COLO668 (cell line): ENCODE data around the gene KCNC3.
"Not testable (repeated sequence)": the region's sequence is repeated elsewhere in the genome, so short reads cannot be mapped to it uniquely, and the experiment has no call there.

Experiments
- DNase-seq: peaks from one replicate; lab custom pipeline; 2025; ENCODE audit not compliant: unreplicated experiment; lab: John Stamatoyannopoulos, UW

Gene KCNC3

GRCh38 chr19:50356691-50357177 is 27.6 kb upstream of the KCNC3 start:
- no peak for DNase-seq

DNA sequence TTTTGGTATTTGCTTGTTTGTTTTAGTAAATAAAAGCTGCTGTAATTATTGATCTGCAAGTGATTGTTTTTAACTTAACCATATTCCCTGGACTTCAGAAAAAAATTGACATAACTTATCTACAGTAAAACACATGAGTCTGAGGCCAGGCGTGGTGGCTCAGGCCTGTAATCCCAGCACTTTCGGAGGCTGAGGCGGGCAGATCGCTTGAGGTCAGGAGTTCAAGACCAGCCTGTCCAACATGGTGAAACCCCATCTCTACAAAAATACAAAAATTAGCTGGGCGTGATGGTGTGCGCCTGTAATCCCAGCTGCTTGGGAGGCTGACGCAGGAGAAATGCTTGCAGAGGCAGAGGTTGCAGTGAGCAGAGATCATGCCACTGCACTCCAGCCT is 24.3 kb upstream of the KCNC3 start:
- not testable (repeated sequence) for DNase-seq

DNA sequence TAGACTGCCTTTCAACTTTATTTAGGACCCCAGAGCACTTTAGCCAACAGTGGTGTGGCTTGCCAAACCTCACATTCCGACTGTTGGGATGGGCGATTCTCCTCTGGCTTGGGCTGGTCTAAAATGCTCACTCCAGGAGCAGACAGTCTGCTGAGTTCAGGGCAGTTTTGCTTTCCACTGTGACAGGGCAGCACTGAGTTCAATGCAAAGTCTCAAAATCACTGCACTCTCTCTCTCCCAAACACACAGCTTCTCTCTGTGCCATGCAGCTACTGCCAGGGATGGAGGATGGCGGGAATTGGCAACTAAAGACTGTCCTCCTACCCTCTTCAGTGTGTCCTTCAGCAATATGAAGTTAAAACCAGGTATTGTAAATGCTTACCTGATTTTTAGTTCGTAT is 23.1 kb upstream of the KCNC3 start:
- no peak for DNase-seq

GRCh38 chr19:50349277-50350057 is 20.3 kb upstream of the KCNC3 start:
- DNase-seq, result no peak

GRCh38 chr19:50347089-50347581 is 18.0 kb upstream of the KCNC3 start:
- DNase-seq, result not testable (repeated sequence)

- no peak for DNase-seq
Measured at GRCh38 chr19:50344661-50345318, 15.6 kb upstream of the KCNC3 start.

DNA sequence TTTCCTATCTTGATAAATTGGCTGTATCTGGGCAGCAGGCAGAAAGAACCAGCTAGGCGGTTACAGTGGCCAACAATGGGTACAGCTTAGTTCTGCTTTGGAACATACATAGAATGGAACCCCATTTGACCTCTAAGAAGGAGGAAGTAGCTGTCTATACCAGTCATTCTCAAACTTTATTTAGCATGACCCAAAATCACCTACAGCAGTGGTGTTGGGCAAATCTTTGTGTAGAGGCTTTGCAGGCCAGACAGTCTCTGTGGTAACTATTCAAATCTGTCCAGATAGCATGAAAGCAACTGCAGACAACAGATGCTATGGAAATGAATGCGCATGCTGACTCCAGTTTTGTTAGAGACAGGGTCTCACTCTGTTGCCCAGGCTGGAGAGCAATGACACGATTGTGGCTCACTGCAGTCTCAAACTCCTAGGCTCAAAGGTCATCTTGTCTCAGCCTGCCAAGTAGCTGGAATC is 12.0 kb upstream of the KCNC3 start:
- DNase-seq, result no peak

DNA sequence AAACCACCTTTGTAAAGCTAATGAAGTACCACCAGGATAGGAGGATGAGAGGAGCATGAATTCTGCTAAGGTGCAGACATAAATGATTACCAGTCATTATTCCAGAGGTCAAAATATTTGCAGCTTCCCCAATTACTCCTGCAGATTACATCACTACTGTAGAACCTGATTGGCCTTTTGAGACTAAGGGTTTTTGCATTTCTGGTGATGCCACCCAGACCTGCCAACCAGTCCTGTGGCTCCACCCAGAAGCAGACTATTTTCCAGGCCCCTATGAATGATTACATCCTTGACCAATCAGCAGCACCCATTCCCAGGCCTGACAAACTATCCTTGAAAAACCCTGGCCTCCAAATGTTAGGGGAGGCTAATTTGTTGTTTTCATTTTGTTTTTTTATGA is 11.2 kb upstream of the KCNC3 start:
- no peak for DNase-seq

DNA sequence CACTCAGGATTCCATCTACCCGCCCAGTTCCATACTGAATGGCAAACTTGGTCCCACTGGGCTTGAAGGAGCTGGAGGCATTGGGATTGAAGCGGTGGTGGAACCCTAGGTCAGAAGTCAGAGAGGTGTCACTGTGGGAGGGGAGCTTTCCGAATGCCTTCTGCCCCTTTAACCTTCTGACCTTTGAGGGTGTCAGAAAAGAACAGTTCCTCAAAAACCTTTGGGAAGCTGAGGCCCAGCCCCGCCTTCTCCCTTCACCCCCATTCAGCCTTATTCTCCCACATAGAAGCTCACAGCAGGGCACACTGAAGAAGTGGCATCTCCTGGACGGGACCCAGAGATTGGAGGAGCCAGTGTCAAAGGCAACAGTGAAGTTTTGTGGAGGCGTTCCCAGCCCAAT is 7.9 kb upstream of the KCNC3 start:
- DNase-seq, result not testable (repeated sequence)

DNA sequence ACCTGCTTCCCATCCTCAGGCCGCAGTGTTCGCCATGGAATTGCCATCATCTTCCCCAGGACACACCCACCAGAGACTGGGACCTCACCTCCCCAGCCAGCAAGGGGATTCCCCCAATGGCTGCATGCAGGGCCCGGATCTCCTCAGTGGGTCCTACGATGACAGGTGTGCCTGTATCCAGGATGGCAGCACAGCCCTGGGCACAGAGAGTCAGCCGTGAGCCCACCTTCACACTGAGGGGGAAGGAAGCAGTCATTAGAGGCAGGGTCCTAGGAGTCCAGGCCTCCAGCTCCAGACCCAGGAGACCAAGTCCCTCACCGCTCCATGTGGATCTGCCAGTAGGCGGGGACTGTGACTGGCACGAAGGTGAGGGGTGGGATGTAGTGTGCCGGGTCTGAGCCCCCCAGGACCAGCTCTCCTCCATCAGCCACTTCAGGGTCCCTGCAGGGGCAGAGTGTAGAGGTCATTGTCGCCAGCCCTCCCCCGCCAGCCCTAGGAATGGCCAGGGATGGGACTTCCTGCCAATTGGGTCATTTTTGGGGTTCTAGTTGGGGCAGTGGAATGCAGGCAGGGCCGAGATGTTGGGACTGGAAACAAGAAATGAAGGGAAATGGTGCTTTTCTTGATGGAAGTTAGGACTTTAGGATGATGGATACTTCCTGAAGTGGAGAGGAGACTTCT is 5.7 kb upstream of the KCNC3 start:
- DNase-seq, result no peak

GRCh38 chr19:50333737-50334617 is 4.8 kb upstream of the KCNC3 start:
- peak; percentile 88 for DNase-seq

DNA sequence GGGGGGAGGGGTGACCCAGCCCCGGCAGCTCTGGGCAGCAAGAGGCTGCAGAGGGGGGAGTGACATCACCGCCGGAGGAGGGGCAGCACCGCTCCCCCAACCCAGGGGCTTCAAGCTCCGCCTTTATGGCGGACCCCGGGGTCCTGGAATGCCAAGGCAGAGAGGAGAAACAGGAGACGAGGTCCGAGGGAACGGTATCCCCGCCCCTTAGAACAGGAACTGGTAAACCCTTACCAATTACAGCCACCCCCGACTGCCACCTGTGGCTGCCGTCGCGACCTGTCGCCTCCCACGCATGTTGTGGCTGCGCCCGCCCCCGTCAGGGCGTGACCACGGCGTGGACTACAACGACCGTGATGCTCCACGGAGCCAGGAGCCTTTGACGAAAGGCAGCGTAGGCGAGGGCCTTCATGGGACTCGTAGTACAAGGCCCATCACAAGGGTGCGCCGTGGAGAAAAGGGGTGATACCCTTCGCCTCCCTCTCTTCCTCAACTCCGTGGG is 4.1 kb upstream of the KCNC3 start:
- DNase-seq, result peak; percentile 93

GRCh38 chr19:50332244-50333038 is 3.3 kb upstream of the KCNC3 start:
- no peak for DNase-seq

- DNase-seq, result no peak
Measured at GRCh38 chr19:50331994-50332243, 2.7 kb upstream of the KCNC3 start.

GRCh38 chr19:50331221-50331993 is 2.2 kb upstream of the KCNC3 start:
- no peak for DNase-seq

DNA sequence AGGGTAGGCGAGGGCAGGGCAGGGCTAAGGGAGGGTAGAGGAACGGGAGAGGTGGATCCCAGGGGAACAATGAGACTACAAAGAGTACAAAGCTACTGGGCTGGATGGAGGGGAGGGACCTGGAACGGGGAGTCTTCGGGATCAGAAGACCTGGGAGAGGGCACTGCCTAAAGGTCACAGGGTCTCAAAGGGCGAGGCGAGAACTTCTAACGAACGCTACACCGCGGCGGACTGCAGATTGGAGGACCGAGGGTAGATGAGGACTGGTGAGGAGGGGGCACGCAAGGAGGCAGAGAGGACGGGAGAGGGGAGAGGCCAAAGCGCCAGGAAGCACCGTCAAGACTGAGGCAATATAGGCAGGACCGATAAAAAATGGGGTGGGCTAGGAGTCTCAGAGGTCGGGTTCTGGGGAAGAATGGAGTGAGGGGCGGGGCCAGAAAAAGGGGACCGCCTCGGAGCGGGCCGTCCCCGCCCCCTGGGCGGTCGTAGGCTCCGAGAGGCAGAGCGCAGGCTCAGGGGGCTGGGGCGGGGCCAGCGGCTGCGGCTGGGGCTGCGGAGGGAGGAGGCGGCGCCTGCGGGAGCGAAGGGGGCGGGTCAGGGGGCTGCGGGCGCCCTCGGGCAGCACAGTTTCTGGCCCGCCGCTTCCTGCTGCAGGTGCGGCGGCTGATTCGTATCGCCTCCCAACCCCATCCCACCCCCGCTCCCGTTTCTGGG is 1.3 kb upstream of the KCNC3 start:
- DNase-seq, result peak; percentile 94

DNA sequence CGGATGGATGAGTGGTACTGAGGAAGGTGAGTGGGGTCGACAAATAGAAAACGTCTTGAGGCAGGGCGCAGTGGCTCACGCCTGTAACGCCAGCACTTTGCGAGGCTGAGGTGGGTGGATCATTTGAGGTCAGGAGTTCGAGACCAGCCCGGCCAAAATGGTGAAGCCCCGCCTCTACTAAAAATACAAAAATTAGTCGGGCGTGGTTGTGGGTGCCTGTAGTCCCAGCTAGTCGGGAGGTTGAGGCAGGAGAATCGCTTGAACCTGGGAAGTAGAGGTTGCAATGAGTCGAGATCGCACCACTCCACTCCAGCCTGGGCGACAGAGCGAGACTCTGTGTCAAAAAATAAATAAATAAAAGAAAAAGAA is 733 bp upstream of the KCNC3 start:
- not testable (repeated sequence) for DNase-seq

DNA sequence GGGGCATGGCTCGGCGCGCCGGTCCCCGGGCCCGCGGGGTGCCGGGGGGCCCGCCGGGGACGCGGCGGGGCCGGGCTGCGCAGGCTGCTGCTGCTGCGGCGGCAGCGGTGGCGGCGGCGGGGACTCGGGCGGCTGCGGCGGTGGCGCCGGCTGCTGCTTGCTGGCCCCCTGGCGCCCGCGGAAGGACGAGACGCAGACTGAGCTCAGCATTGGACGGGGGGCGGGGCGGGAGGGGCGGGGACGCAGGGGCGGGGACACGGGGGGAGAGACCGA is 368 bp downstream of the KCNC3 start:
- no peak for DNase-seq
